Activated CD4-positive, alpha-beta T cell treated with anti-CD3 and anti-CD28 coated beads, Interleukin-2, amount 10 ng/mL, durations not matched to agents 24 days and 14 days (primary cell): ENCODE data around the gene MRPS26. TPM values are rescaled to one million over a fixed set of nuclear protein-coding genes. Genes with fewer than 3 reads are reported as not detected.
"Not testable (repeated sequence)": the region's sequence is repeated elsewhere in the genome, so short reads cannot be mapped to it uniquely, and the experiment has no call there.

ENCODE experiments used
- DNase-seq: peaks from one replicate; pipeline ENCODE4 v3.0.0; 2022
- H3K27ac Mint-ChIP-seq: one replicate; pipeline ENCODE4 v1.8.0; 2022; ENCODE audit warnings: mild to moderate bottlenecking, mixed read lengths
- H3K27me3 Mint-ChIP-seq: one replicate; pipeline ENCODE4 v1.8.0; 2022; ENCODE audit warnings: mixed read lengths
- H3K36me3 Mint-ChIP-seq: one replicate; pipeline ENCODE4 v1.8.0; 2022; ENCODE audit warnings: low read depth, mild to moderate bottlenecking, mixed read lengths
- H3K4me1 Mint-ChIP-seq: one replicate; pipeline ENCODE4 v1.8.0; 2021; ENCODE audit warnings: mixed read lengths
- H3K4me3 Mint-ChIP-seq: one replicate; pipeline ENCODE4 v1.8.0; 2022; ENCODE audit warnings: mild to moderate bottlenecking, moderate library complexity, mixed read lengths
- H3K9me3 Mint-ChIP-seq: one replicate; pipeline ENCODE4 v1.8.0; 2021; ENCODE audit warnings: mixed read lengths
- intact Hi-C: fragments of 100-400 bp; cut with micrococcal nuclease; formaldehyde crosslinking; loops from one replicate; pipeline ENCODE4 v1.15.1; 2023
- total RNA-seq: library from RNA; stranded (reverse); gene quantifications from 2 replicates; pipeline ENCODE4 v1.2.3, GENCODE V29; 2022

The MRPS26 gene
- total RNA-seq, 1 donor from 2014 or later, result 130 TPM

DNA sequence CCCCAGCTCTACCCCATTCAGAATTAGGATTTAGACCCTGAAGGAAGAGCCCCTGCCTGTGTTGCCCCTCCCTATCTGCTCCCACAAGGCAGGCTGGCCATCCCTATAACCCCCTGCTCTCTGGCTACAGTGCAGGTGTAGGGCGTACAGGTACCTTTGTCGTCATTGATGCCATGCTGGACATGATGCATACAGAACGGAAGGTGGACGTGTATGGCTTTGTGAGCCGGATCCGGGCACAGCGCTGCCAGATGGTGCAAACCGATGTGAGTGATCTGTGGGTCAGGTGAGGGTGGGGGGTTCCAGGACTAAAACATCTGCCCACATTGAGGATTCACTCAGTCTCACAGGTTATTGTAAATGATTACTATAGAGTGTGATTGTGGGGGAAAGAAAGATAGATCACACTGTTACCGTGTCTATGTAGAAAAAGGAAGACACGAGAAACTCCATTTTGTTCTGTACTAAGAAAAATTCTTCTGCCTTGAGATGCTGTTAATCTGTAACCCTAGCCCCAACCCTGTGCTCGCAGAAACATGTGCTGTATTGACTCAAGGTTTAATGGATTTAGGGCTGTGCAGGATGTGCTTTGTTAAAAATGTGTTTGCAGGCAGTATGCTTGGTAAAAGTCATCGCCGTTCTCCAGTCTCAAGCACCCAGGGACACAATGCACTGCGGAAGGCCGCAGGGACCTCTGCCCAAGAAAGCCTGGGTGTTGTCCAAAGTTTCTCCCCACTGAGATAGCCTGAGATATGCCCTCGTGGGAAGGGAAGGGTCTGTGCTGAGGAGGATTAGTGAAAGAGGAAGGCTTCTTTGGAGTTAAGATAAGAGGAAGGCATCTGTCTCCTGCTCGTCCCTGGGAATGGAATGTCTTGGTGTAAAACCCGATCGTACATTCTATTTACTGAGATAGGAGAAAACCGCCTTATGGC lies 23.0 kb upstream of the MRPS26 start:
- H3K4me3 Mint-ChIP-seq, DNase-seq, H3K27me3 Mint-ChIP-seq, intact Hi-C loops, H3K4me1 Mint-ChIP-seq, H3K9me3 Mint-ChIP-seq: not testable (repeated sequence)
- Mint-ChIP-seq H3K36me3 (peaks cover 64% of the 10 kb centered on the region), H3K27ac (peak overlapping the region; percentile 5)

DNA sequence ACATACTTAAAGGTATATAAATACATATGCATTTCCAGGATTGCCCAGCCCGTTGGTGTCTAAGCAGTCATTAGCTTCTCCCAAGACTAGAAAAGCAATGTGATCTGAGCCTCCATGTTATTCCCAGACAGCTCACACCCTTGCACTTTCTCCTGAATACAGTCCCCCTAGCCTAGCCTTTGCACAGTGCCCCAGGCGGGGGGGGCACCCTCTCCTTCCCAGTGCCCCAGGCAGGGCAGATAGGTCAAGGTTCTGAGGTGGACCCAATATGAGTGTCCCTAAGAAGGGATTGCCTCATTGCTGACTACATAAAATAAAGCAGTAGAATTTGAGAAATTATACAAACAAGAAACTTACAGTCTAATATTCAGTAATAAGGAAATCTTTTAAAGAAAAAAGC lies 17.9 kb upstream of the MRPS26 start:
- H3K4me1 Mint-ChIP-seq, result peaks cover 6% of the 10 kb centered on the region
- H3K4me3 Mint-ChIP-seq, result no peak overlapping the region
- no peak for DNase-seq
- H3K27me3 Mint-ChIP-seq, result no peaks in the 10 kb centered on the region
- intact Hi-C loops, result no loop called here
- H3K36me3 Mint-ChIP-seq, result peaks cover 52% of the 10 kb centered on the region
- no peak overlapping the region for H3K27ac Mint-ChIP-seq
- H3K9me3 Mint-ChIP-seq, result no peaks in the 10 kb centered on the region

- no peaks in the 10 kb centered on the region for H3K27me3 Mint-ChIP-seq
- no peak overlapping the region for H3K4me3 Mint-ChIP-seq
- intact Hi-C loops, result loop anchor here (1.0 kb wide), 2 partner anchors 17 to 47 kb away; no protein-coding TSS in a partner anchor
- no peak for DNase-seq
- no peak overlapping the region for H3K27ac Mint-ChIP-seq
- peaks cover 6% of the 10 kb centered on the region for H3K4me1 Mint-ChIP-seq
- no peaks in the 10 kb centered on the region for H3K9me3 Mint-ChIP-seq
- peaks cover 42% of the 10 kb centered on the region for H3K36me3 Mint-ChIP-seq
These were observed 14.2 kb upstream of the MRPS26 start for GRCh38 chr20:3031524-3032147.

- Mint-ChIP-seq H3K9me3 (no peaks in the 10 kb centered on the region), H3K27me3 (no peaks in the 10 kb centered on the region), H3K4me3 (no peak overlapping the region), H3K27ac (no peak overlapping the region), H3K36me3 (peaks cover 37% of the 10 kb centered on the region), H3K4me1 (peaks cover 6% of the 10 kb centered on the region)
- no peak for DNase-seq
- intact Hi-C loops, result no loop called here
These were observed 13.2 kb upstream of the MRPS26 start for GRCh38 chr20:3032624-3033023.

DNA sequence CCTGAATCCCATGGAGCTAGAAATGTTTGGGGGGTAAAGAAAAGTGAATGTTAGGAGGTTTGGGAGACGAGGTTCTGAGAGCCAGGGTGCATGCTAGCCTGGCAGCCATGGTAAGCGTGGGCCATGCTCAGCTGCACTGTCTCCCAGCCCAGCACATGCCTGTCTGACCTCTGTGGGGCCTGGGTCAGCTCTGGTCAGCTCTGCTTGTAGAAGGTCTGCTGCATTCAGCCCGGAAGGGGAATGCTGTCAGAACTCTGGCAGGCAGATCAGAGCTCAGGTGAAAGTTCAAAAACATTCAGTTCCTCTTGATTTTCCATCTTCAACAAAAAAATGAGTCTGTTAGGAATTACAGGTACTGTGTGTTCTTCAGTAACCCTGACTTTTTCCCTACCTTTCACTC lies 8.2 kb upstream of the MRPS26 start:
- H3K36me3 Mint-ChIP-seq, result peaks cover 42% of the 10 kb centered on the region
- H3K27me3 Mint-ChIP-seq, result no peaks in the 10 kb centered on the region
- DNase-seq, result no peak
- intact Hi-C loops, result no loop called here
- no peak overlapping the region for H3K4me3 Mint-ChIP-seq
- no peak overlapping the region for H3K27ac Mint-ChIP-seq
- H3K4me1 Mint-ChIP-seq, result peaks cover 9% of the 10 kb centered on the region
- H3K9me3 Mint-ChIP-seq, result no peaks in the 10 kb centered on the region

GRCh38 chr20:3038454-3038853 lies 7.4 kb upstream of the MRPS26 start:
- no peak for DNase-seq
- Mint-ChIP-seq H3K4me3 (no peak overlapping the region), H3K36me3 (peaks cover 42% of the 10 kb centered on the region), H3K27me3 (no peaks in the 10 kb centered on the region), H3K27ac (peak overlapping the region; percentile 64), H3K4me1 (peaks cover 9% of the 10 kb centered on the region), H3K9me3 (no peaks in the 10 kb centered on the region)
- intact Hi-C loops, result no loop called here

GRCh38 chr20:3039426-3039825 lies 6.4 kb upstream of the MRPS26 start:
- Mint-ChIP-seq H3K4me1 (peaks cover 9% of the 10 kb centered on the region), H3K36me3 (peaks cover 42% of the 10 kb centered on the region), H3K27me3 (no peaks in the 10 kb centered on the region), H3K27ac (peak overlapping the region; percentile 78), H3K9me3 (no peaks in the 10 kb centered on the region), H3K4me3 (no peak overlapping the region)
- DNase-seq, result no peak
- intact Hi-C loops, result no loop called here

DNA sequence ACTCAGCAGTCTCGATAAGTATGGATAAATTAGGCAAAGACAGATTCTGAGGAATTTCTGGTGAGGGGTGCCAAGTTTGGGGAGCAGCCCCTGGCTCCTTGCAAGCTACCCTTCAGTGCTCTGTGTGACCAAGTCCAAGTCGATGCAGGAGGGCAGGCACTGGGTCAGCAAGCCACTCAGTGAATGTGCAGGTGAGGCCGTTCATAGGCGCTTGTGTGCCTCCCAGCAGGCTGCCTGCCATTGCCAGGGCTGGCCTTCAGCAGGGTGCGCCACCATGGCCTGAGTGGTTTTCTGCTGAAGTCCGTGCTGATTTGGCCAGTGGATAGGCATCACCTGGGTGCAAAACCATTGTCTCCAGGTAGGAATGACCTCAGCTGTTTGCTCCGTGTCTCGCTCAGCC lies 5.8 kb upstream of the MRPS26 start:
- H3K36me3 Mint-ChIP-seq, result peaks cover 37% of the 10 kb centered on the region
- H3K4me3 Mint-ChIP-seq, result no peak overlapping the region
- peaks cover 12% of the 10 kb centered on the region for H3K4me1 Mint-ChIP-seq
- no peaks in the 10 kb centered on the region for H3K9me3 Mint-ChIP-seq
- DNase-seq, result no peak
- H3K27me3 Mint-ChIP-seq, result no peaks in the 10 kb centered on the region
- H3K27ac Mint-ChIP-seq, result no peak overlapping the region
- intact Hi-C loops, result no loop called here

DNA sequence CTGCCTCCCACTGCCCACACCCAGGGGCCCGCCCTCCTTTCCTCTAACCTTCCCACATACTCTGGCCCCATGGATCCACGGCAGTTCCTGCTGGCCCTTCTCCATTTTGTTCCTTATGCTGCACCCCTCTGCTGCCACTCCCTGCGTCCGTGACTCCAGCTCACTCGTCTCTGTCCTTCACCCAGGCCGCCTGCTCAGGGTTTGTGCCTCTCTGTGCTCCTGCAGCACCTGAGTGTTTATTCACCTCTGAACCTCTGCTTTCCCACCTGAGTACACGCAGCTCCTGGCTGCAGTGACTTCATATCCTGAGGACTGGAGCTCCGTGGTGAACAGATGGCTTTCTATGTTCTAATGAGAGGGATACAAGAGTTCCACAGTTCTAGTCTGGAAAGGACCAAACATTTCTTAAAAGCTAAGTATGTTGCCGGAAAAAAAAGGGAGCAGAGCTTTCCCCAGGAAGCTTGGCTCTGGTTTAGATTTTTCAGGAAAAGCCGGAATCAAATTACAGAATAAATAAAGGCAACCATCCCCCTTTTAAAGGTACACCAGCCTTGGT lies 3.9 kb upstream of the MRPS26 start:
- H3K4me3 Mint-ChIP-seq, result no peak overlapping the region
- DNase-seq, result no peak
- H3K27me3 Mint-ChIP-seq, result no peaks in the 10 kb centered on the region
- H3K4me1 Mint-ChIP-seq, result peaks cover 21% of the 10 kb centered on the region
- peaks cover 35% of the 10 kb centered on the region for H3K36me3 Mint-ChIP-seq
- H3K27ac Mint-ChIP-seq, result peak overlapping the region; percentile 1
- no peaks in the 10 kb centered on the region for H3K9me3 Mint-ChIP-seq
- intact Hi-C loops, result no loop called here

GRCh38 chr20:3042625-3043024 lies 3.2 kb upstream of the MRPS26 start:
- DNase-seq, result no peak
- no peak overlapping the region for H3K27ac Mint-ChIP-seq
- H3K4me1 Mint-ChIP-seq, result peaks cover 22% of the 10 kb centered on the region
- H3K36me3 Mint-ChIP-seq, result peaks cover 36% of the 10 kb centered on the region
- no peaks in the 10 kb centered on the region for H3K27me3 Mint-ChIP-seq
- no peak overlapping the region for H3K4me3 Mint-ChIP-seq
- no peaks in the 10 kb centered on the region for H3K9me3 Mint-ChIP-seq
- intact Hi-C loops, result no loop called here

DNA sequence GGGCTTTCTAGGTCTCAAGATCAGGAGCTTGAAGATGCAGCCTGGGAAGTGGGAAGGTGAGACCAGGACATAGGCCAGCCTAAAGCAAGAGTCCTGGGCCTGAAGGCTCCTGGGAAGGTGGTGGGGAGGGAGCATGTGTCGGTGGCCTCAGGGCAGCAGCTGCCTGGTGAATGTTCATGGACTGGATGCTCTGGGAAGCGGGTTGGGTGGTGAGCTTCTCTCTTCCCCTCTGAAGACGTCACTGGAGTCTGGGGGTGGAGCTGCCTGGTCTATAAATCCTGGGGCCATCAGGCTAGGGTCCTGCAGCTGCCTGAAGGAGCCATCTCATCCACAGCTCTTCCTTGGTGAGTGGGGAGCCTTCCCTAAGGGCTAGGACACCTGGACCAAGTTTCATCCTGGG lies 2.5 kb upstream of the MRPS26 start, which contains the start of gene GNRH2:
TSS of gene GNRH2 (plus strand) at position 301 of the 400 bp plus-strand sequence. CDS start 793 bp downstream, outside the sequence.
- Mint-ChIP-seq H3K4me1 (peaks cover 24% of the 10 kb centered on the region), H3K4me3 (no peak within 1 kb of the TSS), H3K27ac (no peak within 1 kb of the TSS), H3K9me3 (no peaks in the 10 kb centered on the region), H3K36me3 (peaks cover 41% of the 10 kb centered on the region), H3K27me3 (no peaks in the 10 kb centered on the region)
- intact Hi-C loops, result no loop called here
- DNase-seq, result no peak

- Mint-ChIP-seq H3K36me3 (peaks cover 40% of the 10 kb centered on the region), H3K9me3 (no peaks in the 10 kb centered on the region), H3K4me3 (peak overlapping the region; percentile 93), H3K27ac (no peak overlapping the region), H3K27me3 (no peaks in the 10 kb centered on the region), H3K4me1 (peaks cover 24% of the 10 kb centered on the region)
- intact Hi-C loops, result loop anchor here (2.0 kb wide), 1 partner anchor 58 kb away; no protein-coding TSS in a partner anchor
- peak; percentile 61 for DNase-seq
These were observed 1.4 kb upstream of the MRPS26 start for GRCh38 chr20:3044336-3044965.

DNA sequence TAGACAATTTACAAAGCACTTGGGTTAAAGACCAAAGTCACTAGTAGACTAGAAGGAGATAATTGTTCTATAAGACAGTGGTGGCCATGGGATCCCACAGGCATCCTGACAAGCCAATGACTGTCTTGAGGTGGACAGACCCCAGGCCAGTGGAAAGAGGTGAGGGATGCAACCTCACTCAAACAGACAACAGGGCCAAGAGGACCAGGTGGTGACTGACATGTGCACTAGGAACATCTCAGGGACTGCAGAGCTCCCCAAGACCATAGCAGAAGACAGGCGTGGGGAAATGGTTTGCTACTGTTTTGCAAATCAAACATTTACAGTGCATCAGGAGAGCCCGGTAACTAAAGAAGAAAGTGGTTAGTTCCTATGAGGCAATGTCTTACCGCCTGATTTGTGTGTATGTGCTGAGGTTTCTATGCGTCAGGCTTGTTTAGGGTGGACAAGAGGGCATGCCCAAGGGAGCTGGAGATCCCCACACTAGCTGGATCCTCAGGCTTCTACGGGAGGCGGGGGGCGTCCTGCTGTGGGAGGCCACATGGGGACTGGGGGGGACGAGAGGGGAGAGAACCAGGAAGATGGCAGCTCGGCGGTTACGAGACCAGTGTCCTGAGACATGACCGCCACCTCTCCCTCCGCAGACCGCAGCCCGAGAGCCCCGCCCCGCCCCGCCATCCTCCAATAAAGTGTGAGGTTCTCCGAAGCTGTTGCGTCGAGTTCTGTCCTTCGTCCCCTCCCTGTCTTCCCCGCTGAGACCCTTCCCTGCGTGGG lies 623 bp upstream of the MRPS26 start:
- Mint-ChIP-seq H3K36me3 (peaks cover 39% of the 10 kb centered on the region), H3K27ac (peak overlapping the region; percentile 87), H3K4me1 (peaks cover 22% of the 10 kb centered on the region), H3K4me3 (peak overlapping the region; percentile 93), H3K27me3 (no peaks in the 10 kb centered on the region), H3K9me3 (no peaks in the 10 kb centered on the region)
- intact Hi-C loops, result loop anchor here (1.0 to 2.0 kb wide), 2 partner anchors 58 to 174 kb away; no protein-coding TSS in a partner anchor
- DNase-seq, result no peak
